Measurements from ENCODE around the gene DOCK9. TPM values are rescaled to one million over a fixed set of nuclear protein-coding genes. Genes with fewer than 3 reads are reported as not detected.

Gene DOCK9
- polyA plus RNA-seq, 1 experiment: 14.5 TPM

GRCh38 chr13:98983182-98983581, 5.3 kb upstream of the DOCK9 start:
- POLR2A ChIA-PET: no interaction called here
- DNase-seq (ENCODE audit: low read depth): no peak

GRCh38 chr13:98981369-98982080, 3.7 kb upstream of the DOCK9 start:
- TF ChIP-seq CTCF (IDR thresholded peaks at IDR 0.05; ENCODE audit: insufficient read depth, low read depth, low read length): no peak
- DNase-seq (ENCODE audit: low read depth): no peak
- H3K27me3 ChIP-seq (ENCODE audit: control insufficient read depth, insufficient read depth, low read length): no peaks in the 10 kb centered on the region
- ChIA-PET POLR2A (no interaction called here), CTCF (interaction anchor here (0.7 to 1.3 kb wide), 2 partner anchors 14 to 52 kb away, joined by 3 read pairs; no protein-coding TSS in a partner anchor)
- no peak overlapping the region for H3K4me3 ChIP-seq (ENCODE audit: low read depth, low read length)
- H3K36me3 ChIP-seq (ENCODE audit: control insufficient read depth, insufficient read depth, low read length): no peaks in the 10 kb centered on the region

More at GRCh38 chr13:98983182-98983581, 5.3 kb upstream of the DOCK9 start:
- no peaks in the 10 kb centered on the region for H3K36me3 ChIP-seq (ENCODE audit: control insufficient read depth, insufficient read depth, low read length)
- no peaks in the 10 kb centered on the region for H3K27me3 ChIP-seq (ENCODE audit: control insufficient read depth, insufficient read depth, low read length)
- CTCF ChIA-PET: interaction anchor here (1.3 kb wide), 1 partner anchor 12 kb away, joined by 3 read pairs; no protein-coding TSS in a partner anchor
- no peak for TF ChIP-seq CTCF (IDR thresholded peaks at IDR 0.05; ENCODE audit: insufficient read depth, low read depth, low read length)
- no peak overlapping the region for H3K4me3 ChIP-seq (ENCODE audit: low read depth, low read length)

- Histone ChIP-seq H3K27me3 (ENCODE audit: control insufficient read depth, insufficient read depth, low read length) (no peaks in the 10 kb centered on the region), H3K36me3 (ENCODE audit: control insufficient read depth, insufficient read depth, low read length) (no peaks in the 10 kb centered on the region), H3K4me3 (ENCODE audit: low read depth, low read length) (no peak overlapping the region)
- TF ChIP-seq CTCF (IDR thresholded peaks at IDR 0.05; ENCODE audit: insufficient read depth, low read depth, low read length): no peak
- ChIA-PET CTCF (interaction anchor here (1.0 to 1.4 kb wide), 2 partner anchors 19 to 45 kb away, joined by 3 to 4 read pairs; no protein-coding TSS in a partner anchor), POLR2A (no interaction called here)
- DNase-seq (ENCODE audit: low read depth): no peak
These were observed 1.3 kb upstream of the DOCK9 start for GRCh38 chr13:98979012-98979660.

GRCh38 chr13:98978280-98978679, 416 bp upstream of the DOCK9 start:
- H3K4me3 ChIP-seq (ENCODE audit: low read depth, low read length): peak overlapping the region; percentile 35
- H3K27me3 ChIP-seq (ENCODE audit: control insufficient read depth, insufficient read depth, low read length): no peaks in the 10 kb centered on the region
- DNase-seq (ENCODE audit: low read depth): peak; percentile 54
- no peak for TF ChIP-seq CTCF (IDR thresholded peaks at IDR 0.05; ENCODE audit: insufficient read depth, low read depth, low read length)
- H3K36me3 ChIP-seq (ENCODE audit: control insufficient read depth, insufficient read depth, low read length): no peaks in the 10 kb centered on the region
- ChIA-PET CTCF (interaction anchor here (1.0 to 1.4 kb wide), 3 partner anchors 13 to 44 kb away, joined by 3 to 4 read pairs (median 4); no protein-coding TSS in a partner anchor), POLR2A (no interaction called here)

- Histone ChIP-seq H3K27me3 (ENCODE audit: control insufficient read depth, insufficient read depth, low read length) (no peaks in the 10 kb centered on the region), H3K4me3 (ENCODE audit: low read depth, low read length) (no peak overlapping the region), H3K36me3 (ENCODE audit: control insufficient read depth, insufficient read depth, low read length) (no peaks in the 10 kb centered on the region)
- DNase-seq (ENCODE audit: low read depth): no peak
- TF ChIP-seq CTCF (IDR thresholded peaks at IDR 0.05; ENCODE audit: insufficient read depth, low read depth, low read length): no peak
- CTCF ChIA-PET: interaction anchor here (1.0 to 1.3 kb wide), 2 partner anchors 25 to 57 kb away, joined by 4 to 7 read pairs; no protein-coding TSS in a partner anchor
- POLR2A ChIA-PET: no interaction called here
These were observed 923 bp downstream of the DOCK9 start for GRCh38 chr13:98976941-98977340.

Data from BJ (cell line).